Stomach (tissue), 4 donors: Measurements from ENCODE around the gene ZNF212.

Source experiments
- EP300 ChIP-seq: sonication (generic); formaldehyde crosslinking; IDR thresholded peaks from one replicate; pipeline ENCODE4 v1.6.1; 2017; ENCODE audit warnings: antibody characterized with exemption
- POLR2AphosphoS5 ChIP-seq, 3 donors: sonication (generic); formaldehyde crosslinking; IDR thresholded peaks; one replicate each; pipeline ENCODE4 v1.6.1; 2016; ENCODE audit warnings: antibody characterized with exemption in 3 of 3
- TF ChIP-seq, protein P1 (sequence below), 7 experiments: fragments of 450-650 bp in 4 of 7; fragments of 200-600 bp in 3 of 7; sonication (generic) in 3 of 7; IDR thresholded peaks; one replicate each; pipeline ENCODE4 v1.5.1; 2016 to 2019; ENCODE audit warnings: antibody characterized with exemption in 7 of 7, control low read depth in 2 of 7, mild to moderate bottlenecking in 1 of 7

DNA sequence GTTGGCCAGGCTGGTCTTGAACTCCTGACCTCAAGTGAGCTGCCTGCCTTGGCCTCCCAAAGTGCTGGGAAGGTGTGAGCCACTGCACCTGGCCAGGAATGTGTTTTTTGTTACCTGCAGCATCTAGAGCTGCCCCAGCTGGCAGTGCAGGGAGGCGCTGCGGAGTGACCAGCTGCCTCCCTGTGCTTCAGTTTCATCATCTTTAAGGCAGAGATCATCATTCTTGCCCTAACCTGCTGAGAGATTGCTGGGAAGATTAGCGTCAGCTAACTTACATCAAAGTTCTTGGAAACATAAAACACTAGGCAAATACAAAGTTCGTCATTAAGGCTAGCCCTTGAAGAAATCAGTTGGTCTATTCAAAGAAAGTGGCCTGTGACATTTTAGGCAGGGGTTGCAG, 41.8 kb upstream of the ZNF212 start:
- TF ChIP-seq POLR2AphosphoS5 (IDR thresholded peaks at IDR 0.05) (no peak), EP300 (no peak)
- TF ChIP-seq, protein P1, sequence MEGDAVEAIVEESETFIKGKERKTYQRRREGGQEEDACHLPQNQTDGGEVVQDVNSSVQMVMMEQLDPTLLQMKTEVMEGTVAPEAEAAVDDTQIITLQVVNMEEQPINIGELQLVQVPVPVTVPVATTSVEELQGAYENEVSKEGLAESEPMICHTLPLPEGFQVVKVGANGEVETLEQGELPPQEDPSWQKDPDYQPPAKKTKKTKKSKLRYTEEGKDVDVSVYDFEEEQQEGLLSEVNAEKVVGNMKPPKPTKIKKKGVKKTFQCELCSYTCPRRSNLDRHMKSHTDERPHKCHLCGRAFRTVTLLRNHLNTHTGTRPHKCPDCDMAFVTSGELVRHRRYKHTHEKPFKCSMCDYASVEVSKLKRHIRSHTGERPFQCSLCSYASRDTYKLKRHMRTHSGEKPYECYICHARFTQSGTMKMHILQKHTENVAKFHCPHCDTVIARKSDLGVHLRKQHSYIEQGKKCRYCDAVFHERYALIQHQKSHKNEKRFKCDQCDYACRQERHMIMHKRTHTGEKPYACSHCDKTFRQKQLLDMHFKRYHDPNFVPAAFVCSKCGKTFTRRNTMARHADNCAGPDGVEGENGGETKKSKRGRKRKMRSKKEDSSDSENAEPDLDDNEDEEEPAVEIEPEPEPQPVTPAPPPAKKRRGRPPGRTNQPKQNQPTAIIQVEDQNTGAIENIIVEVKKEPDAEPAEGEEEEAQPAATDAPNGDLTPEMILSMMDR (IDR thresholded peaks at IDR 0.05) = no peak
